ENCODE measurements around the gene TMEM114.

TMEM114 gene

DNA sequence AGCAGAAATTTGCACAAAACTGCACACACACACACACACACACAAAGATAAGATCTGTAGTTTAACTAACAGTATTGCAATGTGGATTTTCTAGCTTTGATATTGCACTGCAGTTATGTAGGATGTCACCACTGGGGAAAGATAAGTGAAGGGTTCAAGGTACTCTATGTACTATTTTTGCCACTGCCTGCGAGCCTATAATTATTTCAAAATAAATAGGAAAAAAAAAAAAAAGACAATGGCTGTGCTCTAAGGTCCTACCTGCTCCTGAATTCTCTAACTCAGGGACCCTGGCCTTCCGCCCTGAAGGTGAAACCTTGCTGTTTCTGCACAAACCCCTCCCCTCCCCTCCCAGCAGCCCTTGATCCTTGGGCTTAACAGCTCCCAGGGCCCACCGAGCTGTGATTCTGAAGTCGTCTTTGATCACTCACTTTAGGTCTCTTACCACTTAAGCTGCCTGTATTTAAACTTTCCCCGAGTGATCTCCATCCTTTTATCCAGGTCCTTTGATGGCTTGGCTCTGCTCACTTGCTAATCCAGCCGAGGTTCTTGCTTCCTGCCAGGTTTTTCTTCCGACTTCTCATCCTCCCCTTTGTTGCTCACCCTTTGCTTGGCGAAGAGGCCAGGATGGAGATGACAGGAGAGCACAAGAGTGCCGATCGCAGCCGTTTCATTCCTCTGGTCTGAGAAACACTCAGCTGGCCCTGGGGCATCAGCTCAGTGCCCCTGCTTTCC, 37.7 kb downstream of the TMEM114 start:
- TF ChIP-seq, protein P1, sequence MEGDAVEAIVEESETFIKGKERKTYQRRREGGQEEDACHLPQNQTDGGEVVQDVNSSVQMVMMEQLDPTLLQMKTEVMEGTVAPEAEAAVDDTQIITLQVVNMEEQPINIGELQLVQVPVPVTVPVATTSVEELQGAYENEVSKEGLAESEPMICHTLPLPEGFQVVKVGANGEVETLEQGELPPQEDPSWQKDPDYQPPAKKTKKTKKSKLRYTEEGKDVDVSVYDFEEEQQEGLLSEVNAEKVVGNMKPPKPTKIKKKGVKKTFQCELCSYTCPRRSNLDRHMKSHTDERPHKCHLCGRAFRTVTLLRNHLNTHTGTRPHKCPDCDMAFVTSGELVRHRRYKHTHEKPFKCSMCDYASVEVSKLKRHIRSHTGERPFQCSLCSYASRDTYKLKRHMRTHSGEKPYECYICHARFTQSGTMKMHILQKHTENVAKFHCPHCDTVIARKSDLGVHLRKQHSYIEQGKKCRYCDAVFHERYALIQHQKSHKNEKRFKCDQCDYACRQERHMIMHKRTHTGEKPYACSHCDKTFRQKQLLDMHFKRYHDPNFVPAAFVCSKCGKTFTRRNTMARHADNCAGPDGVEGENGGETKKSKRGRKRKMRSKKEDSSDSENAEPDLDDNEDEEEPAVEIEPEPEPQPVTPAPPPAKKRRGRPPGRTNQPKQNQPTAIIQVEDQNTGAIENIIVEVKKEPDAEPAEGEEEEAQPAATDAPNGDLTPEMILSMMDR (IDR thresholded peaks at IDR 0.05; ENCODE audit: extremely low read depth, insufficient read depth, missing control alignments), result no peak
- in situ Hi-C loops (cut with MboI; ENCODE audit: low pct_unique_long_range_greater_than_20kb, low sequenced_read_pairs, unreplicated experiment), result loop anchor here (25.0 kb wide), 2 partner anchors 235 to 585 kb away; partner anchors contain the start of genes PMM2 and TMEM186
- DNase-seq (ENCODE audit: low spot score), result no peak

DNA sequence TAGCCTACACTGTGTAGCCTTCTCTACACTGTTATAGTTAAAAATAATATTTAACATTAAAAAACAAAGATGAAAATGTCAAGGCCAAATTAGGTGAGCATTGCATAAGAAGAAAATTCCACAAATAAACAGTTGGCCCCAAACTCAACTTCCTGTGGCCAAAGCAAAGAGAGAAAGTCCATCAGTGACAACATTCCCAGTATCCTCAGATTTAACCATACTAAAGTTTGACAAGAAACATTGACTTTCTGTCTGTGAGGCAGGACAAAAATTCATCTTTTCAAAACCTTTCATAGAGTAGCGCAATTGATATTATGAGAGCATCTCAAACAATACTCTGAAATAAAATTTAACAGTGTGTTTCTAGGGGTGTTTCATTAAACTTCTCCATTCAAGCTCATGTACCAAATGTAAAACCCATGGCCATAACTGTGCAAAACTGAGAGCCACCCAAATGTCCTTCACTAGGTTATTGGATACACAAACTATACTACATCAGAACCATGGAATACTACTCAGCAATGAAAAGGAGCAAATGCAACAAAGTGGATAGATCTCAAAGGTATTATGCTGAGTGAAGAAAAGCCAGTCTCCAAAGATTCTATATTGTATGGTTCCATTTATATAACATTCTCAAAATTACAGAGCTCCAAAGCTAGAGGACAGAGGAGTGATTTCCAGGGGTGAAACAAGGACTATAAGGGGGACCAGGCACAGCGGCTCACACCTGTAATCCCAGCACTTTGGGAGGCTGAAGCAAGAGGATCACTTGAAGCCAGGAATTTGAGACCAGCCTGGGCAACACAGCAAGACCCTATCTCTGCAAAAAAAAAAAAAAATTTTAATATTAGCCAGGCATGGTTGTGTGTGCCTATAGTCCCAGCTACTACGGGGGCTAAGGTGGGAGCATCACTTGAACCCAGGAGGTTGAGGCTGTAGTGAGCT, 38.7 kb downstream of the TMEM114 start:
- in situ Hi-C loops (cut with MboI; ENCODE audit: low pct_unique_long_range_greater_than_20kb, low sequenced_read_pairs, unreplicated experiment), result loop anchor here (25.0 kb wide), 2 partner anchors 236 to 586 kb away; partner anchors contain the start of genes PMM2 and TMEM186
- TF ChIP-seq, protein P1 (IDR thresholded peaks at IDR 0.05; ENCODE audit: extremely low read depth, insufficient read depth, missing control alignments), result no peak
- no peak for DNase-seq (ENCODE audit: low spot score)

- in situ Hi-C loops (cut with MboI; ENCODE audit: low pct_unique_long_range_greater_than_20kb, low sequenced_read_pairs, unreplicated experiment), result loop anchor here (25.0 kb wide), 2 partner anchors 236 to 586 kb away; partner anchors contain the start of genes PMM2 and TMEM186
- DNase-seq (ENCODE audit: low spot score), result no peak
- TF ChIP-seq, protein P1 (IDR thresholded peaks at IDR 0.05; ENCODE audit: extremely low read depth, insufficient read depth, missing control alignments), result no peak
These were observed 39.5 kb downstream of the TMEM114 start for GRCh38 chr16:8550728-8551387.

- TF ChIP-seq, protein P1 (IDR thresholded peaks at IDR 0.05; ENCODE audit: extremely low read depth, insufficient read depth, missing control alignments), result no peak
- in situ Hi-C loops (cut with MboI; ENCODE audit: low pct_unique_long_range_greater_than_20kb, low sequenced_read_pairs, unreplicated experiment), result loop anchor here (25.0 kb wide), 2 partner anchors 237 to 587 kb away; partner anchors contain the start of genes PMM2 and TMEM186
These were observed 40.4 kb downstream of the TMEM114 start for GRCh38 chr16:8549843-8550412.

GRCh38 chr16:8548166-8548565, 42.1 kb downstream of the TMEM114 start:
- TF ChIP-seq, protein P1 (IDR thresholded peaks at IDR 0.05; ENCODE audit: extremely low read depth, insufficient read depth, missing control alignments), result no peak
- no peak for DNase-seq (ENCODE audit: low spot score)
- in situ Hi-C loops (cut with MboI; ENCODE audit: low pct_unique_long_range_greater_than_20kb, low sequenced_read_pairs, unreplicated experiment), result no loop called here

More at GRCh38 chr16:8549843-8550412, 40.4 kb downstream of the TMEM114 start:
- DNase-seq (ENCODE audit: low spot score), result no peak

Data from GM13977 (cell line).